Measurements from ENCODE around the gene TMEM242. TPM values are rescaled to one million over a fixed set of nuclear protein-coding genes. Genes with fewer than 3 reads are reported as not detected.

Gene TMEM242
- total RNA-seq, 4 donors from 2014 or later: 3.9 to 7.7 (median 6.3) TPM

DNA sequence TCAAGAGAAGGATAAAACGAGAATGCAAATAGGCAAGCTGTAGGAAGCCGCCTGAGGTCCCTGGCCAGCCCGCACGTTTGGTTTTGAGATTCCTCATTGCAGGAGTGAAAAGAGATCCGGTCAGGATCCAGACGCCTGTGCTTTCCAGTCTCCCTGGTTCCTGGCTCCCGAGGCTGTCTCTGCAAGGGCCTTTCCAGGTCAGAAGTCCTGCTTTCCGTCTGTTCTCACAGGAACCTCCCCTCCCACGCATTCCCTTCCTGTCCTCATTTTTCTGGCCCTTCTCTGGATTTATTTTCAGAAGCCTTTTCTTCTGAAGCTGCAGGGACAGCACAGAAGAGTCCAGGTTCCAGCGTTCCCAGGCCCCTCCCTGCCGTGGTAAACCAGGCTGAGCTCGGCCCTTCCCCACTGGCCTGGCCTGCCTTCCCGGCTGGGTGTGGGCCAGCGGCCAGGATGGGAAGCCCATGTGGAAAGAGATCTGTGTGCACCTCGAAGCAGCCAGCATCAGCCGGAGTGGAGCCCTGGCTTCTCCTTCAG lies 54.0 kb downstream of the TMEM242 start:
- intact Hi-C loops (cut with DNase I; ENCODE audit: low total_unique reads) (no loop called here), in situ Hi-C loops (cut with MboI; ENCODE audit: low sequenced_read_pairs in 4 of 4) (loop anchor here in 1 of 4 donors (25.0 kb wide), 1 partner anchor 707 kb away; no protein-coding TSS in a partner anchor)
- ATAC-seq (peak; percentile 48 to 55), DNase-seq (peak in 1 of 2 donors; percentile 25)
- Histone ChIP-seq H3K4me1 (peaks cover 16 to 18% of the 10 kb centered on the region in 2 donors), H3K4me3 (no peak overlapping the region), H3K36me3 (no peaks in the 10 kb centered on the region), H3K9me3 (no peaks in the 10 kb centered on the region), H3K27me3 (no peaks in the 10 kb centered on the region), H3K27ac (peak overlapping the region; percentile 39 to 59 (median 54))
- TF ChIP-seq, protein P1, sequence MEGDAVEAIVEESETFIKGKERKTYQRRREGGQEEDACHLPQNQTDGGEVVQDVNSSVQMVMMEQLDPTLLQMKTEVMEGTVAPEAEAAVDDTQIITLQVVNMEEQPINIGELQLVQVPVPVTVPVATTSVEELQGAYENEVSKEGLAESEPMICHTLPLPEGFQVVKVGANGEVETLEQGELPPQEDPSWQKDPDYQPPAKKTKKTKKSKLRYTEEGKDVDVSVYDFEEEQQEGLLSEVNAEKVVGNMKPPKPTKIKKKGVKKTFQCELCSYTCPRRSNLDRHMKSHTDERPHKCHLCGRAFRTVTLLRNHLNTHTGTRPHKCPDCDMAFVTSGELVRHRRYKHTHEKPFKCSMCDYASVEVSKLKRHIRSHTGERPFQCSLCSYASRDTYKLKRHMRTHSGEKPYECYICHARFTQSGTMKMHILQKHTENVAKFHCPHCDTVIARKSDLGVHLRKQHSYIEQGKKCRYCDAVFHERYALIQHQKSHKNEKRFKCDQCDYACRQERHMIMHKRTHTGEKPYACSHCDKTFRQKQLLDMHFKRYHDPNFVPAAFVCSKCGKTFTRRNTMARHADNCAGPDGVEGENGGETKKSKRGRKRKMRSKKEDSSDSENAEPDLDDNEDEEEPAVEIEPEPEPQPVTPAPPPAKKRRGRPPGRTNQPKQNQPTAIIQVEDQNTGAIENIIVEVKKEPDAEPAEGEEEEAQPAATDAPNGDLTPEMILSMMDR (IDR thresholded peaks at IDR 0.05 in 4 of 5, conservative IDR thresholded peaks at IDR 0.05 in 1 of 5): no peak
- no peak for TF ChIP-seq POLR2A (IDR thresholded peaks at IDR 0.05)

DNA sequence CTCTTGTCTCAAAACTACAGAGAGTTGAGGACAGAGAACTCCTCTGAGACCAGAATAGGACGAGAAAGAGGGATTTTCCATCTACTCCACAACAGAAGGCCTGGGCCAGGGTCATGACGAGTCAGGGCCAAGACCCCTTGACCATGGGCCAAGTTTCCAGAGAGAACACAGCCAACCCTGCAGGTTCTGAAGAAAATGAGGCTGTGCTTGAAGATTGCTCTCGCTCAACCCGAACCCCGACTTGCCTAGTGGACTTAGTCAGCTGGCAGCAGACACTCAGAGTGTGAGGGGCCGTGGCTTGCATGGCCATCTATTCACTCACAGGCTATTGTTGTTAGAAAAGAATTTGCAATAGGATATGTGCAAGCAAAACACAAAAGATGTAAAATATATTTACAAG lies 54.5 kb downstream of the TMEM242 start:
- ATAC-seq (no peak), DNase-seq (no peak)
- in situ Hi-C loops (cut with MboI; ENCODE audit: low sequenced_read_pairs in 4 of 4): loop anchor here in 1 of 4 donors (25.0 kb wide), 1 partner anchor 707 kb away; no protein-coding TSS in a partner anchor
- Histone ChIP-seq H3K27me3 (no peaks in the 10 kb centered on the region), H3K4me1 (peaks cover 15 to 16% of the 10 kb centered on the region in 2 donors), H3K4me3 (no peak overlapping the region), H3K9me3 (no peaks in the 10 kb centered on the region), H3K27ac (peak overlapping the region; percentile 39 to 59 (median 45)), H3K36me3 (no peaks in the 10 kb centered on the region)
- intact Hi-C loops (cut with DNase I; ENCODE audit: low total_unique reads): no loop called here
- no peak for TF ChIP-seq POLR2A (IDR thresholded peaks at IDR 0.05)
- TF ChIP-seq, protein P1 (IDR thresholded peaks at IDR 0.05 in 4 of 5, conservative IDR thresholded peaks at IDR 0.05 in 1 of 5): no peak

DNA sequence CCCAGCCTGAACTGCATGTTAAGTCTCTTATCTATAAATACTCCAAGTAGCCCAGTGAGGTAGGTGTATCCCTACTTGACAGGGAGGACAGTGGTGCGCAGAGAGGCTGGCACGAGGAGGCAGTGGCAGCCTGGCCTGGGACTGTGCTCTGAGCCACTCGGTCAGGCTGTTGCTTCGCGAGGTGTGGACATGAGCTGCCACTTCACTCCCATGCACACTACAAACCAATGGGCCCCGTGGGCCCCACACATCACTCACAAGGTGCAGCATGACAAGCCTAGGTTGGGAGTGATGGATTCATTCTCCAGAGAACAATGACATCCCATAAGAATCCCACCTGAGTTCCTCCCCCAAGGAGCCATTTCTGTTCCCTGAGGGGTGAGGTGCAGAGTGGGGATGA lies 54.9 kb downstream of the TMEM242 start:
- H3K27me3 ChIP-seq: no peaks in the 10 kb centered on the region
- no peaks in the 10 kb centered on the region for H3K9me3 ChIP-seq
- no peak overlapping the region for H3K4me3 ChIP-seq
- H3K36me3 ChIP-seq: no peaks in the 10 kb centered on the region
- in situ Hi-C loops (cut with MboI; ENCODE audit: low sequenced_read_pairs in 4 of 4): loop anchor here in 1 of 4 donors (25.0 kb wide), 1 partner anchor 706 kb away; no protein-coding TSS in a partner anchor
- peak overlapping the region in 3 of 4 donors; percentile 41 to 59 (median 49) for H3K27ac ChIP-seq
- H3K4me1 ChIP-seq: peaks cover 15 to 16% of the 10 kb centered on the region in 2 donors
- intact Hi-C loops (cut with DNase I; ENCODE audit: low total_unique reads): no loop called here
- no peak for TF ChIP-seq POLR2A (IDR thresholded peaks at IDR 0.05)
- TF ChIP-seq, protein P1 (IDR thresholded peaks at IDR 0.05 in 4 of 5, conservative IDR thresholded peaks at IDR 0.05 in 1 of 5): no peak
- ATAC-seq (no peak), DNase-seq (no peak)

DNA sequence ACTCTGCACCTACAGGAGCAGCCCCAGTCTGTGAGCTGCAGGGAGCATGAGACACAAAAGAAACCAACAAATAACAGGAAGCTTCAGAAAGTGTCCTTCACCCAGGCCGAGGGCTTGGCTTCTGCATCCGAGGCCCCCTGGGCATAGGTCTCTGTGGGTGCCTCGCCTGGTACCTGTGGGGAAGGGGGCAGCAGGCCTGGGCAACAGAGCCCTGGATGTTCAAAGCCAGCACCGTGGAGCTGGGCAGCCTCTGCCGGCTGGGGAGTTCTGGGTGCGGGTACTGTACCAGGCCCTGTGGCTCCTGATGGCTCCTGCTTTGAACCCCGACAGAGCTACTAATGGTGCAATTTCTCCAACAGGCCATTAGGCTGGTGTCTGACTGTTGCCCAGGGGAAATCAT lies 55.7 kb downstream of the TMEM242 start:
- Histone ChIP-seq H3K9me3 (no peaks in the 10 kb centered on the region), H3K36me3 (no peaks in the 10 kb centered on the region), H3K27me3 (no peaks in the 10 kb centered on the region), H3K4me1 (peaks cover 15 to 16% of the 10 kb centered on the region in 2 donors), H3K27ac (no peak overlapping the region), H3K4me3 (no peak overlapping the region)
- no peak for DNase-seq
- in situ Hi-C loops (cut with MboI; ENCODE audit: low sequenced_read_pairs in 4 of 4): loop anchor here in 1 of 4 donors (25.0 kb wide), 1 partner anchor 705 kb away; no protein-coding TSS in a partner anchor
- intact Hi-C loops (cut with DNase I; ENCODE audit: low total_unique reads): no loop called here
- TF ChIP-seq, protein P1 (IDR thresholded peaks at IDR 0.05 in 4 of 5, conservative IDR thresholded peaks at IDR 0.05 in 1 of 5): no peak
- TF ChIP-seq POLR2A (IDR thresholded peaks at IDR 0.05): no peak
- ATAC-seq: no peak
